ENCODE measurements around the gene NCKIPSD.

GRCh38 chr3:48696601-48697000, 10.9 kb upstream of the NCKIPSD start:
- no peak for TF ChIP-seq CTCF (IDR thresholded peaks at IDR 0.05)
- no peak for TF ChIP-seq POLR2A (IDR thresholded peaks at IDR 0.05)

Data from suprapubic skin (tissue), 3 donors.